HG02981 (cell line): ENCODE measurements around the gene ASIC2.

ENCODE experiments used
- ATAC-seq: cut with Tn5 transposase; IDR thresholded peaks from one replicate; pipeline ENCODE4 v1.9.1; 2021; ENCODE audit warnings: mild to moderate bottlenecking, moderate library complexity; ENCODE audit not compliant: unreplicated experiment

ASIC2 gene

GRCh38 chr17:33121272-33121671 is 171.8 kb downstream of the ASIC2 start:
- no peak for ATAC-seq

- ATAC-seq: no peak
These were observed 173.0 kb downstream of the ASIC2 start for GRCh38 chr17:33120103-33120502.

- ATAC-seq: no peak
These were observed 174.6 kb downstream of the ASIC2 start for GRCh38 chr17:33118391-33119075.

- ATAC-seq: no peak
These were observed 177.0 kb downstream of the ASIC2 start for GRCh38 chr17:33116021-33116551.

- ATAC-seq: no peak
These were observed 177.7 kb downstream of the ASIC2 start for GRCh38 chr17:33115366-33115765.

- ATAC-seq: no peak
These were observed 179.1 kb downstream of the ASIC2 start for GRCh38 chr17:33113991-33114370.

- no peak for ATAC-seq
These were observed 179.7 kb downstream of the ASIC2 start for GRCh38 chr17:33113276-33113990.

GRCh38 chr17:33112763-33113162 is 180.3 kb downstream of the ASIC2 start:
- ATAC-seq: no peak

- ATAC-seq: no peak
These were observed 183.6 kb downstream of the ASIC2 start for GRCh38 chr17:33109336-33110072.

- no peak for ATAC-seq
These were observed 186.4 kb downstream of the ASIC2 start for GRCh38 chr17:33106525-33107165.

GRCh38 chr17:33105911-33106310 is 187.2 kb downstream of the ASIC2 start:
- no peak for ATAC-seq

- ATAC-seq: no peak
These were observed 193.2 kb downstream of the ASIC2 start for GRCh38 chr17:33099906-33100305.

- no peak for ATAC-seq
These were observed 193.8 kb downstream of the ASIC2 start for GRCh38 chr17:33099252-33099651.

- no peak for ATAC-seq
These were observed 195.7 kb downstream of the ASIC2 start for GRCh38 chr17:33097411-33097810.

GRCh38 chr17:33096161-33096560 is 196.9 kb downstream of the ASIC2 start:
- ATAC-seq: no peak

GRCh38 chr17:33091271-33091670 is 201.8 kb downstream of the ASIC2 start:
- ATAC-seq: no peak

GRCh38 chr17:33090806-33091205 is 202.3 kb downstream of the ASIC2 start:
- no peak for ATAC-seq

- no peak for ATAC-seq
These were observed 206.2 kb downstream of the ASIC2 start for GRCh38 chr17:33086878-33087277.

- no peak for ATAC-seq
These were observed 207.1 kb downstream of the ASIC2 start for GRCh38 chr17:33086041-33086440.

GRCh38 chr17:33085256-33085655 is 207.8 kb downstream of the ASIC2 start:
- ATAC-seq: no peak

GRCh38 chr17:33084755-33085154 is 208.3 kb downstream of the ASIC2 start:
- no peak for ATAC-seq
